ENCODE measurements around the gene PRKD3.

The PRKD3 gene

GRCh38 chr2:37365669-37366068 lies 41.0 kb upstream of the PRKD3 start:
- no peak overlapping the region for H2AFZ ChIP-seq (ENCODE audit: low read depth, low read length, severe bottlenecking)

DNA sequence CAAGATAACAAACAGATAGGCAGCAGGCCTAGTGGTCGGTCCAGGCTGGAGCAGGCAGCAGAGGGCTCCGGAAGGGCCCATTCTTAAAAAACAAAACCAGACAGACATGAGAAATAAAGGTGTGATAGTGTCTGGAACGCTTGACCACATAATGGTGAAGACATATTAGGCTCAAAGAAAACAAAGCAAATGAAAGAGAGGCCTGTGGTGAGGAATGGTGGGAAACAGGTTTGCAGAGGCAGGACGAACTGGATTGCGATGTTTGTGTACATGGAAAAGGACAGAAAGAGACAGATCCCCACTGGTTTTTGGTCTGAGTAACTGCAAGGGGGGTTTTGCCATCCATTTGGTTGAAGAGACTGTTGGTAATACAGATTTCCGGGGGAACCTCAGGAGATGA lies 39.7 kb upstream of the PRKD3 start:
- no peak overlapping the region for H3K9ac ChIP-seq (ENCODE audit: low read length)
- H3K9me2 ChIP-seq (replicated peaks; ENCODE audit: insufficient read depth, low read length) = no peaks in the 10 kb centered on the region
- no peak overlapping the region for H2AFZ ChIP-seq (ENCODE audit: low read depth, low read length, severe bottlenecking)
- no peak overlapping the region for H3K4me2 ChIP-seq (ENCODE audit: low read depth, low read length, poor library complexity, severe bottlenecking)
- H3K27ac ChIP-seq (ENCODE audit: low read depth, low read length) = no peak overlapping the region
- H3F3A ChIP-seq (ENCODE audit: insufficient read depth) = no peaks in the 10 kb centered on the region
- H3K27me3 ChIP-seq (ENCODE audit: low read length) = no peaks in the 10 kb centered on the region
- H3K79me2 ChIP-seq (ENCODE audit: insufficient read depth, low read length) = no peaks in the 10 kb centered on the region
- TF ChIP-seq, protein P1, sequence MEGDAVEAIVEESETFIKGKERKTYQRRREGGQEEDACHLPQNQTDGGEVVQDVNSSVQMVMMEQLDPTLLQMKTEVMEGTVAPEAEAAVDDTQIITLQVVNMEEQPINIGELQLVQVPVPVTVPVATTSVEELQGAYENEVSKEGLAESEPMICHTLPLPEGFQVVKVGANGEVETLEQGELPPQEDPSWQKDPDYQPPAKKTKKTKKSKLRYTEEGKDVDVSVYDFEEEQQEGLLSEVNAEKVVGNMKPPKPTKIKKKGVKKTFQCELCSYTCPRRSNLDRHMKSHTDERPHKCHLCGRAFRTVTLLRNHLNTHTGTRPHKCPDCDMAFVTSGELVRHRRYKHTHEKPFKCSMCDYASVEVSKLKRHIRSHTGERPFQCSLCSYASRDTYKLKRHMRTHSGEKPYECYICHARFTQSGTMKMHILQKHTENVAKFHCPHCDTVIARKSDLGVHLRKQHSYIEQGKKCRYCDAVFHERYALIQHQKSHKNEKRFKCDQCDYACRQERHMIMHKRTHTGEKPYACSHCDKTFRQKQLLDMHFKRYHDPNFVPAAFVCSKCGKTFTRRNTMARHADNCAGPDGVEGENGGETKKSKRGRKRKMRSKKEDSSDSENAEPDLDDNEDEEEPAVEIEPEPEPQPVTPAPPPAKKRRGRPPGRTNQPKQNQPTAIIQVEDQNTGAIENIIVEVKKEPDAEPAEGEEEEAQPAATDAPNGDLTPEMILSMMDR (IDR thresholded peaks at IDR 0.05; ENCODE audit: insufficient read depth, low read length, poor library complexity, severe bottlenecking) = no peak
- no peak for TF ChIP-seq EZH2phosphoT487 (conservative IDR thresholded peaks at IDR 0.05; ENCODE audit: low read length)
- no peaks in the 10 kb centered on the region for H3K9me3 ChIP-seq (ENCODE audit: insufficient read depth, low read length)
- no peaks in the 10 kb centered on the region for H3K36me3 ChIP-seq (ENCODE audit: low read length)
- no peak overlapping the region for H3K4me3 ChIP-seq (ENCODE audit: insufficient read depth, low read length, poor library complexity, severe bottlenecking)
- no peaks in the 10 kb centered on the region for H4K20me1 ChIP-seq (ENCODE audit: low read depth, low read length)

More at GRCh38 chr2:37365669-37366068, 41.0 kb upstream of the PRKD3 start:
- Histone ChIP-seq H3K36me3 (ENCODE audit: low read length) (no peaks in the 10 kb centered on the region), H3K4me3 (ENCODE audit: insufficient read depth, low read length, poor library complexity, severe bottlenecking) (no peak overlapping the region), H3K4me2 (ENCODE audit: low read depth, low read length, poor library complexity, severe bottlenecking) (no peak overlapping the region), H3K9me3 (ENCODE audit: insufficient read depth, low read length) (no peaks in the 10 kb centered on the region), H4K20me1 (ENCODE audit: low read depth, low read length) (no peaks in the 10 kb centered on the region), H3K27me3 (ENCODE audit: low read length) (no peaks in the 10 kb centered on the region), H3F3A (ENCODE audit: insufficient read depth) (no peaks in the 10 kb centered on the region), H3K79me2 (ENCODE audit: insufficient read depth, low read length) (no peaks in the 10 kb centered on the region), H3K9me2 (replicated peaks; ENCODE audit: insufficient read depth, low read length) (no peaks in the 10 kb centered on the region), H3K27ac (ENCODE audit: low read depth, low read length) (no peak overlapping the region), H3K9ac (ENCODE audit: low read length) (no peak overlapping the region)
- TF ChIP-seq, protein P1 (IDR thresholded peaks at IDR 0.05; ENCODE audit: insufficient read depth, low read length, poor library complexity, severe bottlenecking) = no peak
- no peak for TF ChIP-seq EZH2phosphoT487 (conservative IDR thresholded peaks at IDR 0.05; ENCODE audit: low read length)

GRCh38 chr2:37361994-37362698 lies 37.5 kb upstream of the PRKD3 start:
- Histone ChIP-seq H3K9me3 (ENCODE audit: insufficient read depth, low read length) (no peaks in the 10 kb centered on the region), H3K9me2 (replicated peaks; ENCODE audit: insufficient read depth, low read length) (no peaks in the 10 kb centered on the region), H3K27ac (ENCODE audit: low read depth, low read length) (no peak overlapping the region), H4K20me1 (ENCODE audit: low read depth, low read length) (no peaks in the 10 kb centered on the region), H3K79me2 (ENCODE audit: insufficient read depth, low read length) (no peaks in the 10 kb centered on the region), H3F3A (ENCODE audit: insufficient read depth) (no peaks in the 10 kb centered on the region), H2AFZ (ENCODE audit: low read depth, low read length, severe bottlenecking) (no peak overlapping the region), H3K27me3 (ENCODE audit: low read length) (no peaks in the 10 kb centered on the region), H3K9ac (ENCODE audit: low read length) (no peak overlapping the region), H3K4me2 (ENCODE audit: low read depth, low read length, poor library complexity, severe bottlenecking) (no peak overlapping the region), H3K36me3 (ENCODE audit: low read length) (no peaks in the 10 kb centered on the region), H3K4me3 (ENCODE audit: insufficient read depth, low read length, poor library complexity, severe bottlenecking) (no peak overlapping the region)
- no peak for TF ChIP-seq EZH2phosphoT487 (conservative IDR thresholded peaks at IDR 0.05; ENCODE audit: low read length)
- TF ChIP-seq, protein P1 (IDR thresholded peaks at IDR 0.05; ENCODE audit: insufficient read depth, low read length, poor library complexity, severe bottlenecking) = no peak

Data from SU-DHL-6 (cell line).